Gastroesophageal sphincter (tissue), 3 donors: ENCODE results near the gene KCTD17.

ENCODE experiments used
- EP300 ChIP-seq: sonication (generic); formaldehyde crosslinking; IDR thresholded peaks from one replicate; pipeline ENCODE4 v1.6.1; 2017; ENCODE audit warnings: antibody characterized with exemption, mild to moderate bottlenecking
- POLR2AphosphoS5 ChIP-seq: sonication (generic); formaldehyde crosslinking; IDR thresholded peaks from one replicate; pipeline ENCODE4 v1.6.1; 2017; ENCODE audit warnings: antibody characterized with exemption
- TF ChIP-seq, protein P1 (sequence below), 4 experiments: fragments of 200-600 bp in 2 of 4; fragments of 450-650 bp in 2 of 4; sonication (generic) in 1 of 4; IDR thresholded peaks; one replicate each; pipeline ENCODE4 v1.5.1; 2017 to 2019; ENCODE audit warnings: antibody characterized with exemption in 4 of 4, mild to moderate bottlenecking in 2 of 4, moderate library complexity in 2 of 4

DNA sequence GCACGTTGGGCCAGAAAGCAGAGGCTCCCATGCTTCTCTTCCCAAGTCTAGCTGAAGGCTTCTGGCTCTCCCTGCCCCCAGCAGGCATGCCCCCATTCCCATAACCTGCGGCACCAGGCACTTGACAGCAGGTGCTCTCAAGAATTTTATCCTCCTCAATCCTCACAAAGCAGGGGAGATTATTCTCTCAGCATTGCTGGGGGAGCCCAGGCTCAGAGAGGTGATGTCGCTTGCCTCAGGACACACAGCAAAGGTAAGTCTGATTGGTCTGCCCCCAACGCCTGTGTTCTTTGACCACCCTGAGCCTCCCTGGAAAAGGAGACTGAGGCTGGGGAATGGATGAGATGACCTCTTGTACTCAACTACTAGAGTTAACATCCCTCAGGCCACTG lies 37.1 kb upstream of the KCTD17 start:
- TF ChIP-seq, protein P1, sequence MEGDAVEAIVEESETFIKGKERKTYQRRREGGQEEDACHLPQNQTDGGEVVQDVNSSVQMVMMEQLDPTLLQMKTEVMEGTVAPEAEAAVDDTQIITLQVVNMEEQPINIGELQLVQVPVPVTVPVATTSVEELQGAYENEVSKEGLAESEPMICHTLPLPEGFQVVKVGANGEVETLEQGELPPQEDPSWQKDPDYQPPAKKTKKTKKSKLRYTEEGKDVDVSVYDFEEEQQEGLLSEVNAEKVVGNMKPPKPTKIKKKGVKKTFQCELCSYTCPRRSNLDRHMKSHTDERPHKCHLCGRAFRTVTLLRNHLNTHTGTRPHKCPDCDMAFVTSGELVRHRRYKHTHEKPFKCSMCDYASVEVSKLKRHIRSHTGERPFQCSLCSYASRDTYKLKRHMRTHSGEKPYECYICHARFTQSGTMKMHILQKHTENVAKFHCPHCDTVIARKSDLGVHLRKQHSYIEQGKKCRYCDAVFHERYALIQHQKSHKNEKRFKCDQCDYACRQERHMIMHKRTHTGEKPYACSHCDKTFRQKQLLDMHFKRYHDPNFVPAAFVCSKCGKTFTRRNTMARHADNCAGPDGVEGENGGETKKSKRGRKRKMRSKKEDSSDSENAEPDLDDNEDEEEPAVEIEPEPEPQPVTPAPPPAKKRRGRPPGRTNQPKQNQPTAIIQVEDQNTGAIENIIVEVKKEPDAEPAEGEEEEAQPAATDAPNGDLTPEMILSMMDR (IDR thresholded peaks at IDR 0.05), result no peak
- no peak for TF ChIP-seq POLR2AphosphoS5
- no peak for TF ChIP-seq EP300
